ENCODE data around the gene SBK3.
A peak's percentile ranks its signal among the peaks of the same experiment; 100 is the strongest.

SBK3 gene

DNA sequence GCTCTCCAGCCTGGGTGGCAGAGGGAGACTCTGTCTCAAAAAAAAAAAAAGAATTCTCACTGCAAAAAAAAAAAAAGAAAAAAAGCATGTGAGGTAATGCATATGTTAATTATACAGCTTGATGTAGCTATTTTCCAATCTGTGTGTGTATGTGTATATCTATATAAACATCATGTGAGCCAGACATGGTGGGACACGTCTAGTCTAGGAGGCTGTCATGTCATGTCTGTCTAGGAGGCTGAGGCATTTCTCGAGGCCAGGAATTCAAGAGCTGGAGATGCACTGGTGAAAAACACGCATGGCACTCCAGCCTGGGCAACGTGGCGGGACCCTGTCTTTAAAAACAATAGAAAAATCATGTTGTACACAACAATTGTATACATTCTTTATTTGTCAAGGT lies 6.9 kb upstream of the SBK3 start:
- no peak for TF ChIP-seq CTCF (IDR thresholded peaks at IDR 0.05; ENCODE audit: low read depth, low read length)
- no peak for DNase-seq (ENCODE audit: extremely low read depth, low read depth)

DNA sequence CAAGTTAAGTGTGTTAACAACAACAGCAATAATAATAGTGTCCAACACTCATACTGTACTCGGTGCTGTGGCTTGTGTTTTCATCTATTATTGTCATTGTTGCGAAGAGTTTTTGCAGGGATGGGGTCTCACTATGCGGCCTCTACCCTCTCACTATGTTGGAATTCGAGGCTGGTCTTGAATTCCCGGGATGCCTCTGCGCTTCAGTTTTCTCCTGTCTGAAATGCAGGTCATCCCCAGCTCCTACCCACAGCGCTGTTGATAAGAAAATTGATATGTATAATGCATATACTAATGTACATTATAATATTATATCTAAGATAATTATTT lies 4.9 kb upstream of the SBK3 start:
- no peak for TF ChIP-seq CTCF (IDR thresholded peaks at IDR 0.05; ENCODE audit: low read depth, low read length)
- no peak for DNase-seq (ENCODE audit: extremely low read depth, low read depth)

DNA sequence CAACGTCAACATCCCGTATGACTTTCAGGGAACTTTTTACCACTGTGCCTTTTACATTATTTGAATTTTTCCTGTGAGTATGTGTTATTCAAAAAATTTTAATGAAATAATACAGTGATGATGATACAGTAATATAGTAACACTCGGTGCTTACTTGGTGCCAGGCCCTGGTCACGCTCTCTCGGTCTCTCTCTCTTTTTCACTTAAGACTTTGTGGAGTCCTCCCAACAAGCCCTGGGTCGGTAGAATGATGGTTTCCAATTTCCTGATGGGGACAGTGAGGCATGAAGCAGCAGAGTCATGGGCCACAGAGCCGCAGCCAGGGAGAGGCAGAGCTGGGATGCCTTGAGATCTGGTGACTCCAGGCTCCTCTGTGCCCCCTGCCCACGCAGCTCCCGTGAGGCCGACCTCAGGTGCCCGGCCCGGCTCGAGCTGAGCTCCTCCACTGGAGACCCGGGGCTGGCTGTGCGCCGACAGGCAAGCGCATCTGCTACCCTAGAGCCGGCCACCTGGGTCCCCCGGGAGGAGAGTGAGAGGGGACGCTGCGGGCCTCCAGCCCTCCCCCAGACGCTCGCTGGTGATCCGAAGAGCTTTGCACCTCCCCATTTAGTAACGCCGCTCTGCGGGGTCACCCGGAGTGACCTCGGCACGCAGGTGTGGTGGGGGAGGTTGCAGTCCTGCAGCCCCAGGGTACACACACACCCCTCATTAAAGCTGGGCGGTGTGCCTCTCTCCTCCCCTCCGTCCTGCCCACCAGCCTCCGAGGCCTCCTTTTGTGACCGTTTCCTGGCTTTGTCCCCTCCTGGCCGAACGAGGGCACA lies 4.4 kb upstream of the SBK3 start:
- peak; percentile 54 for DNase-seq (ENCODE audit: extremely low read depth, low read depth)
- TF ChIP-seq CTCF (IDR thresholded peaks at IDR 0.05; ENCODE audit: low read depth, low read length) = no peak

- DNase-seq (ENCODE audit: extremely low read depth, low read depth) = no peak
These were observed 1.7 kb upstream of the SBK3 start for GRCh38 chr19:55546822-55547614.

DNA sequence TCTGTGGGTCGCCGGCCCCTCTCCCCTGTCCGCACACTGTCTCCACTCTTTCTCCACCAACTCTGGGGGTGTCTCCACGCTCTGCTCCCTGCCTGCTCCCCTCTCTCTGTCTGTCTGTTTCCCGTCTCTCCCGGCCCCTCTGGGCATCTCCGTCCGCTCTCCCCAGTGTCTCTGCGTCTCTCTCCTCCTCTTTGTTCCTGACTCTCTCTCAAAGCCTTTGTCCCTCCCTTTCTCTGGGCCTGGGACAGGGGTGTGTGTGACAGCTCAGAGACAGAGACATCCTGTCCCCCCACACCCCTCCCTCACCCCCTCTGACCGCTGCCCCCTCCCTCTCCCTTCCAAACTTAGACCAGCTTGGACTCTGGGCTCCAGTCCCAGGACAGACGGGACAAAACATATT lies 668 bp upstream of the SBK3 start:
- no peak for DNase-seq (ENCODE audit: extremely low read depth, low read depth)
- no peak for TF ChIP-seq CTCF (IDR thresholded peaks at IDR 0.05; ENCODE audit: low read depth, low read length)

More at GRCh38 chr19:55546822-55547614, 1.7 kb upstream of the SBK3 start:
- TF ChIP-seq CTCF (IDR thresholded peaks at IDR 0.05; ENCODE audit: low read depth, low read length) = no peak

DNA sequence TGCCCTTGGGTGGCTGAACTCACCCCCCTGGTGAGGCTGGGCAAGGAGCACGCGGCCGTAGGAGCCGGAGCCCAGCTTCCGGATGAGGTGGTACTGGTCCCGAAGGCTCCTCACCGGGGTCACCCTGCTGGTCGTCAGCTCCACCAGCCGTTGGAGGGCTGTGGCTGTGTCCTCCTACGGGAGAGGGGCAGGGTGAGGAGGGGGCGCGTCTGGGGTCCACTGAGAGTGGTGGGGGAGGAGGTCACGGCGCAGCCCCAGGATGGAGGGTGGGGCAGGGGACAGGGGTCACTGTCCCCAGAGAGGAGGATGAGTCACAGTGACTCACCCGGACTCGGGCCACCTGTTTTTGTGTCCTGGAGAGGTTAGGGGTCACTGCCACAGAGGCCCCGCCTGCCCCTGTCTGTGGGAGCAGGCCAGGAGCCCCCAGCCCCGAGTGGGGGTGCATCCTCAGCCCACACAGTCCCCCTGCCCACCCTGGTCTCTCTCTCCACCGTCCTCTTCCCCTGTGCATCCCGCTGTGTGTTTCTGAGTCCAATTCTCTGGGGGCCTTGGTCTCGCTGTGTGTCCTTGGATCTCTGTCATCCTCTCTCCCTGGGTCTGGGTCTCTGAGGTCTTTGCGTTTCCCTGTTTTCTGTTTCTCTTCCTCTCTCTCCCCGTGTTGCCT lies 435 bp downstream of the SBK3 start:
- no peak for TF ChIP-seq CTCF (IDR thresholded peaks at IDR 0.05; ENCODE audit: low read depth, low read length)
- no peak for DNase-seq (ENCODE audit: extremely low read depth, low read depth)

- no peak for TF ChIP-seq CTCF (IDR thresholded peaks at IDR 0.05; ENCODE audit: low read depth, low read length)
- no peak for DNase-seq (ENCODE audit: extremely low read depth, low read depth)
These were observed 1.3 kb downstream of the SBK3 start for GRCh38 chr19:55544014-55544413.

Measured in AG09319 (cell line).